ENCODE data around the gene BIRC5.

BIRC5 gene

DNA sequence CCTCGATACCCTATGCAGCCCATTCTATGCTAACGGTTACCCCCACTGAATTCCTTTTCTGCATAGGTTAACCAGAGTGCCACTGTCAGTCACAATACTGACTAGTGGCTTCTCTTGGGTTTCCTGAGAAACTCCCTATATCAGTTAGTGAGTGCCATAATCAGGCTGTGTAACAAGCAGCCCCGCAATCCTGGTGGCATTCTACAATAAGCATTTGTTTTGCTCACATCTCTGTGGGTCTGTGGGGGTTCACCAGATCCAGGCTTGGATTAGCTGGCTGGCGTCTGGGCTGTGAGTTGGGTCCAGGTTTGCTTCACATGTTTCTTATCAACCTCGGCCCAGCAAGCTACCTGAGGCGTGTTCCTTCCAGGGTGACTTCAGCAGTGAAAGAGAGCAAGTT is 59.8 kb downstream of the BIRC5 start:
- Histone ChIP-seq H3K27ac (no peak overlapping the region), H3K4me3 (ENCODE audit: low read depth, low read length) (no peak overlapping the region), H3K36me3 (replicated peaks) (no peaks in the 10 kb centered on the region), H3K27me3 (replicated peaks) (peaks cover 11% of the 10 kb centered on the region)
- in situ Hi-C loops (cut with HindIII; ENCODE audit: low pct_ligation_motif_present, low sequenced_read_pairs), result no loop called here
- TF ChIP-seq, protein P1, sequence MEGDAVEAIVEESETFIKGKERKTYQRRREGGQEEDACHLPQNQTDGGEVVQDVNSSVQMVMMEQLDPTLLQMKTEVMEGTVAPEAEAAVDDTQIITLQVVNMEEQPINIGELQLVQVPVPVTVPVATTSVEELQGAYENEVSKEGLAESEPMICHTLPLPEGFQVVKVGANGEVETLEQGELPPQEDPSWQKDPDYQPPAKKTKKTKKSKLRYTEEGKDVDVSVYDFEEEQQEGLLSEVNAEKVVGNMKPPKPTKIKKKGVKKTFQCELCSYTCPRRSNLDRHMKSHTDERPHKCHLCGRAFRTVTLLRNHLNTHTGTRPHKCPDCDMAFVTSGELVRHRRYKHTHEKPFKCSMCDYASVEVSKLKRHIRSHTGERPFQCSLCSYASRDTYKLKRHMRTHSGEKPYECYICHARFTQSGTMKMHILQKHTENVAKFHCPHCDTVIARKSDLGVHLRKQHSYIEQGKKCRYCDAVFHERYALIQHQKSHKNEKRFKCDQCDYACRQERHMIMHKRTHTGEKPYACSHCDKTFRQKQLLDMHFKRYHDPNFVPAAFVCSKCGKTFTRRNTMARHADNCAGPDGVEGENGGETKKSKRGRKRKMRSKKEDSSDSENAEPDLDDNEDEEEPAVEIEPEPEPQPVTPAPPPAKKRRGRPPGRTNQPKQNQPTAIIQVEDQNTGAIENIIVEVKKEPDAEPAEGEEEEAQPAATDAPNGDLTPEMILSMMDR (IDR thresholded peaks at IDR 0.05; ENCODE audit: low read depth, low read length, missing control alignments), result no peak
- no peak for DNase-seq

Data from brain microvascular endothelial cell (primary cell).